ENCODE results near the gene E4F1.

Gene E4F1

DNA sequence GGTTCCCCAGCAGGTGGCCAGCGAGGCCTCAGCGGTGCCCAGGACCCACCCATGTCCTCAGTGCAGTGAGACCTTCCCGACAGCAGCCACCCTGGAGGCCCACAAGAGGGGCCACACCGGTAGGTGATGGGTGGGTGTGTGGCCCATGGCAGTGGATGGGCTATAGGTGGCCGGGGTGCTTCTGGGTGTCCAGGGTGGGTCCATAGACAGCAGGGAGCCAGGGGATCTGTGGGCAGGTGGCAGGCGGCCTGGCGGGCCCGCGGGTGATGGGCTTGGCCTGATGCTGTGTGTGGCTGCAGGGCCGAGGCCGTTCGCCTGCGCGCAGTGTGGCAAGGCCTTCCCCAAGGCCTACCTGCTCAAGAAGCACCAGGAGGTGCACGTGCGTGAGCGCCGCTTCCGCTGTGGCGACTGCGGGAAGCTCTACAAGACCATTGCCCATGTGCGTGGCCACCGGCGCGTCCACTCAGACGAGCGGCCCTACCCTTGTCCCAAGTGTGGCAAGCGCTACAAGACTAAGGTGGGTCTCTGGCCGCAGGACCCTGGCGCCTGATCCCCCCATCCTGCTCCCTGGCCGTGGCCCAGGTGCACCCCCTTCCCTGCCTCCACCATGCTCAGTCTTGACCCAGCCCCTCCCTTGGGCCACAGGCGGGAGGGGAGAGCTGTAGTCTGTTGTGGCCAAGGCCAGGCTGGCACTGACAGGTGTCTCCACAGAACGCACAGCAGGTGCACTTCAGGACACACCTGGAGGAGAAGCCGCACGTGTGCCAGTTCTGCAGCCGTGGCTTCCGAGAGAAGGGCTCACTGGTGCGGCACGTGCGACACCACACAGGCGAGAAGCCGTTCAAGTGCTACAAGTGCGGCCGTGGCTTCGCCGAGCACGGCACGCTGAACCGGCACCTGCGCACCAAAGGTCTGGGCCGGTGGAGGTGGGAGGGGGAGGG lies 10.8 kb downstream of the E4F1 start:
- no peaks in the 10 kb centered on the region for H3K27me3 ChIP-seq (ENCODE audit: control insufficient read depth, low read length)
- H3K4me1 ChIP-seq (ENCODE audit: control insufficient read depth, low read length): no peaks in the 10 kb centered on the region
- no peaks in the 10 kb centered on the region for H3K79me2 ChIP-seq (ENCODE audit: control insufficient read depth, low read length)
- no peaks in the 10 kb centered on the region for H3K9me2 ChIP-seq (replicated peaks; ENCODE audit: control insufficient read depth, low read length)
- H3K36me3 ChIP-seq (ENCODE audit: control insufficient read depth, low read length): peaks cover 57% of the 10 kb centered on the region
- TF ChIP-seq EZH2phosphoT487 (IDR thresholded peaks at IDR 0.05; ENCODE audit: borderline replicate concordance, low read length): no peak
- TF ChIP-seq, protein P1, sequence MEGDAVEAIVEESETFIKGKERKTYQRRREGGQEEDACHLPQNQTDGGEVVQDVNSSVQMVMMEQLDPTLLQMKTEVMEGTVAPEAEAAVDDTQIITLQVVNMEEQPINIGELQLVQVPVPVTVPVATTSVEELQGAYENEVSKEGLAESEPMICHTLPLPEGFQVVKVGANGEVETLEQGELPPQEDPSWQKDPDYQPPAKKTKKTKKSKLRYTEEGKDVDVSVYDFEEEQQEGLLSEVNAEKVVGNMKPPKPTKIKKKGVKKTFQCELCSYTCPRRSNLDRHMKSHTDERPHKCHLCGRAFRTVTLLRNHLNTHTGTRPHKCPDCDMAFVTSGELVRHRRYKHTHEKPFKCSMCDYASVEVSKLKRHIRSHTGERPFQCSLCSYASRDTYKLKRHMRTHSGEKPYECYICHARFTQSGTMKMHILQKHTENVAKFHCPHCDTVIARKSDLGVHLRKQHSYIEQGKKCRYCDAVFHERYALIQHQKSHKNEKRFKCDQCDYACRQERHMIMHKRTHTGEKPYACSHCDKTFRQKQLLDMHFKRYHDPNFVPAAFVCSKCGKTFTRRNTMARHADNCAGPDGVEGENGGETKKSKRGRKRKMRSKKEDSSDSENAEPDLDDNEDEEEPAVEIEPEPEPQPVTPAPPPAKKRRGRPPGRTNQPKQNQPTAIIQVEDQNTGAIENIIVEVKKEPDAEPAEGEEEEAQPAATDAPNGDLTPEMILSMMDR (IDR thresholded peaks at IDR 0.05; ENCODE audit: low read depth, low read length, poor library complexity, severe bottlenecking): no peak
- 0 out of 2 replicates have a peak, but pooled peaks cover under 1% of the 10 kb centered on the region for H3F3A ChIP-seq (ENCODE audit: control insufficient read depth, insufficient read depth)
- no peak overlapping the region for H3K4me3 ChIP-seq (ENCODE audit: low read length)
- H3K9me3 ChIP-seq (ENCODE audit: control insufficient read depth, insufficient read depth, low read length): no peaks in the 10 kb centered on the region
- no peak overlapping the region for H3K4me2 ChIP-seq (ENCODE audit: low read length)
- no peak overlapping the region for H3K27ac ChIP-seq (ENCODE audit: low read depth, low read length)
- no peaks in the 10 kb centered on the region for H4K20me1 ChIP-seq (ENCODE audit: control insufficient read depth, insufficient read depth, low read depth, low read length)

DNA sequence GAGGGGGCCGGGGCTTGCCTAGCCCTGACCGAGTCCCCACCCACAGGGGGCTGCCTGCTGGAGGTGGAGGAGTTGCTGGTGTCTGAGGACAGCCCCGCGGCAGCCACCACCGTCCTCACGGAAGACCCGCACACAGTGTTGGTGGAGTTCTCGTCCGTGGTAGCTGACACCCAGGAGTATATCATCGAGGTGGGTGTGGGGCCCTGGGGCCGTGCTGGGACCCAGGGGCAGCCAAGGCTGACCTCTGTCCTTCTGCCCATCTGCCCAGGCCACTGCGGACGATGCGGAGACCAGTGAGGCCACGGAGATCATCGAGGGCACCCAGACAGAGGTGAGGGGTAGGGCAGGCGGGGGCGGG lies 11.4 kb downstream of the E4F1 start:
- TF ChIP-seq EZH2phosphoT487 (IDR thresholded peaks at IDR 0.05; ENCODE audit: borderline replicate concordance, low read length): no peak
- TF ChIP-seq, protein P1 (IDR thresholded peaks at IDR 0.05; ENCODE audit: low read depth, low read length, poor library complexity, severe bottlenecking): no peak
- no peaks in the 10 kb centered on the region for H3K9me2 ChIP-seq (replicated peaks; ENCODE audit: control insufficient read depth, low read length)
- no peaks in the 10 kb centered on the region for H3K79me2 ChIP-seq (ENCODE audit: control insufficient read depth, low read length)
- no peak overlapping the region for H3K27ac ChIP-seq (ENCODE audit: low read depth, low read length)
- H3K4me2 ChIP-seq (ENCODE audit: low read length): no peak overlapping the region
- no peak overlapping the region for H3K4me3 ChIP-seq (ENCODE audit: low read length)
- no peaks in the 10 kb centered on the region for H3K27me3 ChIP-seq (ENCODE audit: control insufficient read depth, low read length)
- H3F3A ChIP-seq (ENCODE audit: control insufficient read depth, insufficient read depth): peaks cover 7% of the 10 kb centered on the region; the same call in 1 of the 2 replicates
- H3K36me3 ChIP-seq (ENCODE audit: control insufficient read depth, low read length): peaks cover 57% of the 10 kb centered on the region
- H3K9me3 ChIP-seq (ENCODE audit: control insufficient read depth, insufficient read depth, low read length): no peaks in the 10 kb centered on the region
- H3K4me1 ChIP-seq (ENCODE audit: control insufficient read depth, low read length): no peaks in the 10 kb centered on the region
- no peaks in the 10 kb centered on the region for H4K20me1 ChIP-seq (ENCODE audit: control insufficient read depth, insufficient read depth, low read depth, low read length)

DNA sequence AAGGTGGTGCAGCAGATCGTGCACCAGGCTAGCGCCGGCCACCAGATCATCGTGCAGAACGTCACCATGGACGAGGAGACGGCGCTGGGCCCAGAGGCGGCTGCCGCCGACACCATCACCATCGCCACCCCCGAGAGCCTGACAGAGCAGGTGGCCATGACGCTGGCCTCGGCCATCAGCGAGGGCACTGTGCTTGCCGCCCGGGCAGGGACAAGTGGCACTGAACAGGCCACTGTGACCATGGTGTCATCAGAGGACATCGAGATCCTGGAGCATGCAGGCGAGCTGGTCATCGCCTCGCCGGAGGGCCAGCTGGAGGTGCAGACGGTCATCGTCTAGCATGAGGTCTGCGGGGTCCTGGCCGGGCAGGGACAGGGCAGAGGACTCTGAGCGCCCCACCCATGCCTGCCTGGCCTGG lies 11.9 kb downstream of the E4F1 start:
- peaks cover 56% of the 10 kb centered on the region for H3K36me3 ChIP-seq (ENCODE audit: control insufficient read depth, low read length)
- no peaks in the 10 kb centered on the region for H3K27me3 ChIP-seq (ENCODE audit: control insufficient read depth, low read length)
- H3F3A ChIP-seq (ENCODE audit: control insufficient read depth, insufficient read depth): peaks cover 9% of the 10 kb centered on the region; the same call in 1 of the 2 replicates
- H3K9me2 ChIP-seq (replicated peaks; ENCODE audit: control insufficient read depth, low read length): no peaks in the 10 kb centered on the region
- no peak overlapping the region for H3K4me2 ChIP-seq (ENCODE audit: low read length)
- no peak overlapping the region for H3K4me3 ChIP-seq (ENCODE audit: low read length)
- no peak overlapping the region for H3K27ac ChIP-seq (ENCODE audit: low read depth, low read length)
- TF ChIP-seq EZH2phosphoT487 (IDR thresholded peaks at IDR 0.05; ENCODE audit: borderline replicate concordance, low read length): no peak
- TF ChIP-seq, protein P1 (IDR thresholded peaks at IDR 0.05; ENCODE audit: low read depth, low read length, poor library complexity, severe bottlenecking): no peak
- no peaks in the 10 kb centered on the region for H3K9me3 ChIP-seq (ENCODE audit: control insufficient read depth, insufficient read depth, low read length)
- no peaks in the 10 kb centered on the region for H3K4me1 ChIP-seq (ENCODE audit: control insufficient read depth, low read length)
- no peaks in the 10 kb centered on the region for H4K20me1 ChIP-seq (ENCODE audit: control insufficient read depth, insufficient read depth, low read depth, low read length)
- H3K79me2 ChIP-seq (ENCODE audit: control insufficient read depth, low read length): no peaks in the 10 kb centered on the region
